C4-2B (cell line): ENCODE data around the gene AKR7A2.
"Not testable (repeated sequence)": the region's sequence is repeated elsewhere in the genome, so short reads cannot be mapped to it uniquely, and the experiment has no call there.

Experiments used
- H3K27ac ChIP-seq: fragments of 450-650 bp; 2 replicates; pipeline ENCODE4 v1.5.1; 2017
- CTCF ChIP-seq: fragments of 450-650 bp; conservative IDR thresholded peaks from 2 replicates; pipeline ENCODE4 v1.5.1; 2017; ENCODE audit warnings: mild to moderate bottlenecking
- ZFX ChIP-seq: fragments of 450-650 bp; IDR thresholded peaks from 2 replicates; pipeline ENCODE4 v1.6.1; 2017

The AKR7A2 gene

DNA sequence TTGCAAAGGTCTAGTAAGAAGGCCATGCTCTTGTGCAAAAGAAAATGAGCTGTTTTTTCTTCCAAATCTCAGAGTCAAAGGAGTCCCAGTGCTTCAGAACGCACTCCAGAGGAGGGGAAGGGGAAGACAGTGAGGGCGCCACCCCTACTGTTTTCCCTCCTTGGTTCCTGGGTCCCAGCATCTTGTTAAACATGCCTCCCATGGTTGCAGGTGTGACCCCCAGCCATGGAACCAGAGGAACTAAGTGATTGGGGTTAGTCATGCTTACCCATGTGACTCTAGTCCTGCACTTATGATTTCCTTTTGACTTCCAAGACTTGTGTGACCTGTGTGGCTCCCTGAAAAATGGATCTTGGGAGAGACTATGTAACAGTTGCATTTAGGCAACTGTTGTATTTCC lies 17.3 kb downstream of the AKR7A2 start:
- no peak overlapping the region for H3K27ac ChIP-seq
- TF ChIP-seq ZFX = no peak

DNA sequence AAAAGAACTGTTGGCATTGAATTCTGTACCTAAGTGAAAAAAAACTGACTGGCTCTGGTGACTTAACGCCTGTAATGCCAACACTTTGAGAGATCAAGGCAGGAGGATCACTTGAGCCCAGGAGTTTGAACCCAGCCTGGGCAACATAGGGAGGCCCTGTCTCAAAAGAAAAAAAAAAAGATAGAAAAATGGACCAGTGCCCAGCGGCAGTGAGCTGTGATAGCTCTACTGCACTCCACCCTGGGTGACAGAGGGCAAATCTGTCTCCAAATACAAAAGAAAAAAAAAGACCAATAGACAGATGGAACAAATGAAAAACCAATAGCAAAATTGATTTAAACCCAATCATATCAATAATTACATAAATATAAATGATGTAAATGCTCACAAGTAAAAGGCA lies 22.7 kb downstream of the AKR7A2 start:
- no peak overlapping the region for H3K27ac ChIP-seq
- TF ChIP-seq ZFX (no peak), CTCF (no peak)

- not testable (repeated sequence) for H3K27ac ChIP-seq
Observed at GRCh38 chr1:19288324-19289241, 23.4 kb downstream of the AKR7A2 start, which contains the start of gene AKR7A3. TSS of gene AKR7A3 (minus strand) at chr1:19288770. CDS start at chr1:19288709, 61 bp downstream.

- H3K27ac ChIP-seq = no peak overlapping the region
- no peak for TF ChIP-seq ZFX
- no peak for TF ChIP-seq CTCF
Observed at GRCh38 chr1:19287436-19288185, 24.3 kb downstream of the AKR7A2 start.

- not testable (repeated sequence) for H3K27ac ChIP-seq
Observed at GRCh38 chr1:19285807-19286206, 26.1 kb downstream of the AKR7A2 start.

DNA sequence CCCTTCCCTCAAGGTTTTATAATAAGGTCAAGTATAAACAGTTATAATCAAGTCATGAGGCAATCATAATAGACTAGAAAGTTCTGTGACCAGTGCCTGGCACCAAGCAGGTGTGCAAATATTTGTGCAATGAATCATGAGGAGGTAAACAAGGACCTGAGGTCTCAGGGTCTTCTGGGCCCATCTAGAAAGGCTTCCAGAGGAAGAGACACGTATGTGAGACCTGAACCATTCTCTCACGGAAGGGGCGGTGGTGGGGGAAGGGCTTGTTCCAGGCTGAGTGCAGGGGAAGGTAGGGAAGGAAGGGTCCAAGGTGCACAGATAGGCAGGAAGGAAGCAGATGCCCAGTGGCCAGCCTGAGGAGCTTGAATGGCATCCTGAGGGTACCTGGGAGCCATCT lies 26.6 kb downstream of the AKR7A2 start:
- not testable (repeated sequence) for H3K27ac ChIP-seq

DNA sequence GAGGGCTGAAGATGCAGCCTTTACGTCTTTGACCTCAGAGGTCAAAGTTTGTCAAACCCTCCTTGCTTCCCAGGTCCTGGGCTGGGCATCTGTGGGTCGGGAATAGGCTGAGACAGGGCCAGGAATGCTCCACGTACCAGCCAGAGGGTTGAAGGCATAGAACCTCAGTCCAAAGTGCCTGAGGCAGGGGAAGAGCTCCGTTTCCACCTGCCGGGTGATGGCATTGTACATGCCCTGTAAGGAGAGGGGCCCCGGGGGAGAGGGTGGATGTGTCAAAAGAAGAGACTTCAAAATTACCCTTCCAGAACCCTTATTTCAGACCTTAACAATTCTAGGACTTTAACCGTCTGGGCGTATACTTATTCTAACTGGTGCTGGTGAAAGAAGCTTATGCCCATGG lies 27.1 kb downstream of the AKR7A2 start:
- no peak overlapping the region for H3K27ac ChIP-seq
- TF ChIP-seq CTCF (no peak), ZFX (no peak)

GRCh38 chr1:19283891-19284290 lies 28.1 kb downstream of the AKR7A2 start:
- no peak overlapping the region for H3K27ac ChIP-seq
- no peak for TF ChIP-seq CTCF
- no peak for TF ChIP-seq ZFX

DNA sequence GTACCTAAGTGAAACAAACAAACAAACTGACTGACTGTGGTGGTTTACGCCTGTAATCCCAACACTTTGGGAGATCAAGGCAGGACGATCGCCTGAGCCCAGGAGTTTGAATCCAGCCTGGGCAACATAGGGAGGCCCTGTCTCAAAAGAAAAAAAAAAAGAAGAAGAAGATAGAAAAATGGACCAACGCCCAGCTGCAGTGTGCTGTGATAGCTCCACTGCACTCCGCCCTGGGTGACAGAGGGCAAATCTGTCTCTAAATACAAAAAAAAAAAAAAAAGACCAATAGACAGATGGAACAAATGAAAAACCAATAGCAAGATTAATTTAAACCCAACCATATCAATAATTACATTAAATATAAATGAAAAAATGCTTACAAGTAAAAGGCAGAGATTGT lies 37.3 kb downstream of the AKR7A2 start:
- H3K27ac ChIP-seq = no peak overlapping the region

DNA sequence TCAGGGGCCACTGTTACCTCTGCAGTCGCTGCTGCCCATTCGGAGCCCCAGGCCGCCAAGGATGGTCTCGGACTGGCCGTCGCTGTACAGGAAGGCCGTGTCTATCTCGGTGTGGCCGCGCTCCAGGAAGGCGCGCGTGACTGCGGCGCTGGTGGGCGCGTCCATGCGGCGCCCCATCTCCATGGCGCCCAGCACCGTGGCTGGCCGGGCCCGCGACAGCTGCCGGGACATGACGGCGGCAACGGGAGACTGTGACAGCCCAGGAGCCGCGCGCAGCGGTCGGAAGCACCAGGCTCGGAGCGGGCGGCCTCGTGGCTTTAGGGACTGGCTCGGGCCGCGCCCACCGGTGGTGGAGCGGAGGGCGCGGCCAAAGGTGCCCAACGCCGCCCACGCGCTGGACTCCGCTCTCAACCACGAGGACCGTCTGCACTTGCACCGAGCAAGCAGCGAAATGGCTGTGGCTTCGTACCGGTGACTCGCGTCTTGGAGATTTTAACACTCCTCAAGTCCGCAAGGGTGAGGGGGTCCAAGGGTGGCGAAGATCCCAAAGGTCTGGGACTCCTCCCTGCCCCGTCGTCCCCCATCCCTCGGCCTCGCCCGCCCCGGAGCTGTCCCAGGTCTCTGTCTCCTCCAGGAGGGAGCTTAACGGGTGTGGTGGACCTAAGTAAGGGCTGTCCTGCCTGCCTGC lies 38.0 kb downstream of the AKR7A2 start:
- H3K27ac ChIP-seq = not testable (repeated sequence)

More for the DNA sequence above, 37.3 kb downstream of the AKR7A2 start:
- TF ChIP-seq ZFX = no peak
- TF ChIP-seq CTCF = no peak
